H9 (cell line): Measurements from ENCODE around the gene EPB41L5. TPM values are rescaled to one million over a fixed set of nuclear protein-coding genes. Genes with fewer than 3 reads are reported as not detected.

ENCODE experiments used
- DNase-seq: peaks from one replicate; pipeline ENCODE4 v3.0.0-alpha.2; 2017
- H2AFZ ChIP-seq: one replicate; pipeline ENCODE4 v1.6.1; 2013; ENCODE audit warnings: mild to moderate bottlenecking, low read length, control low read depth, moderate library complexity
- H2AK5ac ChIP-seq: 2 replicates; pipeline ENCODE4 v1.6.1; 2013; ENCODE audit warnings: low read length, control low read depth, mixed read lengths; ENCODE audit not compliant: insufficient read length
- H2BK120ac ChIP-seq: one replicate; pipeline ENCODE4 v1.6.1; 2013; ENCODE audit warnings: low read depth, mild to moderate bottlenecking, low read length, control low read depth, inconsistent platforms; ENCODE audit not compliant: poor library complexity, severe bottlenecking
- H2BK12ac ChIP-seq: 2 replicates; pipeline ENCODE4 v1.6.1; 2013; ENCODE audit warnings: low read length, control low read depth, mixed read lengths, low read depth; ENCODE audit not compliant: insufficient read length
- H2BK15ac ChIP-seq: 2 replicates; pipeline ENCODE4 v1.6.1; 2013; ENCODE audit warnings: low read depth, low read length, control low read depth
- H2BK20ac ChIP-seq: one replicate; pipeline ENCODE4 v1.6.1; 2013; ENCODE audit warnings: low read depth, mild to moderate bottlenecking, low read length, control low read depth, inconsistent platforms; ENCODE audit not compliant: poor library complexity, severe bottlenecking
- H2BK5ac ChIP-seq: 2 replicates; pipeline ENCODE4 v1.6.1; 2013; ENCODE audit warnings: low read length, control low read depth, mixed read lengths; ENCODE audit not compliant: insufficient read length
- H3K14ac ChIP-seq: 2 replicates; pipeline ENCODE4 v1.6.1; 2013; ENCODE audit warnings: low read length, control low read depth; ENCODE audit not compliant: insufficient read depth
- H3K18ac ChIP-seq: 2 replicates; pipeline ENCODE4 v1.6.1; 2013; ENCODE audit warnings: low read depth, mild to moderate bottlenecking, mixed read lengths, low read length, control low read depth; ENCODE audit not compliant: insufficient read length
- H3K23ac ChIP-seq: 2 replicates; pipeline ENCODE4 v1.6.1; 2013; ENCODE audit warnings: low read length, control low read depth, mixed read lengths, low read depth; ENCODE audit not compliant: insufficient read length
- H3K23me2 ChIP-seq: 2 replicates; pipeline ENCODE4 v1.6.1; 2013; ENCODE audit warnings: low read depth, mild to moderate bottlenecking, mixed read lengths, low read length, control low read depth; ENCODE audit not compliant: insufficient read length, poor library complexity, severe bottlenecking
- H3K27ac ChIP-seq: 2 replicates; pipeline ENCODE4 v1.5.1; 2013; ENCODE audit warnings: low read length, control low read depth, mixed read lengths, low read depth; ENCODE audit not compliant: insufficient read length
- H3K27me3 ChIP-seq: 2 replicates; pipeline ENCODE4 v1.6.1; 2013; ENCODE audit warnings: low read length, control low read depth, inconsistent platforms; ENCODE audit not compliant: insufficient read depth
- H3K4ac ChIP-seq: 2 replicates; pipeline ENCODE4 v1.6.1; 2013; ENCODE audit warnings: low read depth, mild to moderate bottlenecking, control low read depth, inconsistent platforms, low read length, moderate library complexity
- H3K4me1 ChIP-seq: 2 replicates; pipeline ENCODE4 v1.6.1; 2013; ENCODE audit warnings: low read length, control low read depth, inconsistent platforms; ENCODE audit not compliant: insufficient read depth
- H3K4me2 ChIP-seq: 2 replicates; pipeline ENCODE4 v1.6.1; 2013; ENCODE audit warnings: low read length, control low read depth, mixed read lengths; ENCODE audit not compliant: insufficient read length, insufficient read depth
- H3K56ac ChIP-seq: 2 replicates; pipeline ENCODE4 v1.6.1; 2013; ENCODE audit warnings: low read depth, mild to moderate bottlenecking, mixed read lengths, low read length, control low read depth; ENCODE audit not compliant: insufficient read length
- H3K79me1 ChIP-seq: 2 replicates; pipeline ENCODE4 v1.6.1; 2013; ENCODE audit warnings: low read depth, mild to moderate bottlenecking, moderate library complexity, low read length, control low read depth, inconsistent platforms; ENCODE audit not compliant: insufficient read depth, poor library complexity, severe bottlenecking
- H3K79me2 ChIP-seq: 2 replicates; pipeline ENCODE4 v1.6.1; 2013; ENCODE audit warnings: low read length, control low read depth, inconsistent platforms; ENCODE audit not compliant: insufficient read depth
- H3K9ac ChIP-seq: 2 replicates; pipeline ENCODE4 v1.6.1; 2013; ENCODE audit warnings: low read length, control low read depth, mixed read lengths; ENCODE audit not compliant: insufficient read length; ENCODE audit errors: extremely low read depth
- H3K9me3 ChIP-seq: one replicate; pipeline ENCODE4 v1.6.1; 2013; ENCODE audit warnings: low read depth, low read length, inconsistent platforms; ENCODE audit not compliant: control insufficient read depth
- H3T11ph ChIP-seq: one replicate; pipeline ENCODE4 v1.6.1; 2013; ENCODE audit warnings: mild to moderate bottlenecking, low read length, control low read depth, inconsistent platforms
- H4K20me1 ChIP-seq: one replicate; pipeline ENCODE4 v1.6.1; 2013; ENCODE audit not compliant: control insufficient read depth, insufficient read length, insufficient read depth
- H4K5ac ChIP-seq: 2 replicates; pipeline ENCODE4 v1.6.1; 2013; ENCODE audit warnings: low read depth, mild to moderate bottlenecking, mixed read lengths, low read length, control low read depth; ENCODE audit not compliant: insufficient read length
- H4K8ac ChIP-seq: replicated peaks from 2 replicates; pipeline ENCODE4 v1.6.1; 2013; ENCODE audit warnings: low read length, control low read depth, mixed read lengths, low read depth; ENCODE audit not compliant: insufficient read length
- H4K91ac ChIP-seq: 2 replicates; pipeline ENCODE4 v1.6.1; 2013; ENCODE audit warnings: low read depth, mild to moderate bottlenecking, moderate library complexity, mixed read lengths, low read length, control low read depth; ENCODE audit not compliant: insufficient read length
- H3K27ac Mint-ChIP-seq, 3 experiments: 2 replicates in 2 of 3; 3 replicates in 1 of 3; pipeline ENCODE4 v1.8.0; 2020 to 2021; ENCODE audit warnings: mixed read lengths in 3 of 3, mild to moderate bottlenecking in 1 of 3, moderate library complexity in 1 of 3
- H3K27me3 Mint-ChIP-seq: 2 replicates; pipeline ENCODE4 v1.8.0; 2021; ENCODE audit warnings: low read depth, mild to moderate bottlenecking, moderate library complexity, mixed read lengths
- H3K36me3 Mint-ChIP-seq, 3 experiments: 2 replicates in 2 of 3; 3 replicates in 1 of 3; pipeline ENCODE4 v1.8.0; 2020 to 2021; ENCODE audit warnings: low read depth in 3 of 3, mixed read lengths in 3 of 3; ENCODE audit not compliant: insufficient read depth in 1 of 3
- H3K4me1 Mint-ChIP-seq, 2 experiments: 2 replicates each; pipeline ENCODE4 v1.8.0; 2020; ENCODE audit warnings: mixed read lengths in 2 of 2
- H3K4me3 Mint-ChIP-seq, 2 experiments: 2 replicates in 1 of 2; 3 replicates in 1 of 2; pipeline ENCODE4 v1.8.0; 2020 to 2021; ENCODE audit warnings: mild to moderate bottlenecking in 2 of 2, mixed read lengths in 2 of 2, moderate library complexity in 1 of 2
- H3K9me3 Mint-ChIP-seq, 2 experiments: 2 replicates in 1 of 2; 3 replicates in 1 of 2; pipeline ENCODE4 v1.8.0; 2020; ENCODE audit warnings: mild to moderate bottlenecking in 2 of 2, mixed read lengths in 2 of 2, moderate library complexity in 1 of 2
- CTCF ChIP-seq: fragments of 200-600 bp; sonication (generic); conservative IDR thresholded peaks from 3 replicates; pipeline ENCODE4 v1.8.0; 2021; ENCODE audit warnings: antibody characterized with exemption, mild to moderate bottlenecking
- WGBS: extraction: QIAGEN DNeasy Blood & Tissue Kit; methylation state at CpG from one replicate; pipeline ENCODE4 v1.1.7; 2013; ENCODE audit warnings: missing lambda C conversion rate, low lambda C conversion rate, mixed read lengths; ENCODE audit not compliant: insufficient read length; ENCODE audit errors: extremely low coverage; 5-methylcytosine and 5-hydroxymethylcytosine counted together
- total RNA-seq: library from RNA; stranded (reverse); gene quantifications from 2 replicates; pipeline ENCODE4 v1.2.1, GENCODE V29; 2021

EPB41L5 gene
- total RNA-seq, 1 experiment from 2014 or later, result 40.4 TPM

GRCh38 chr2:120132691-120133090 lies 119.8 kb downstream of the EPB41L5 start:
- no peak overlapping the region for H3K23ac ChIP-seq
- no peak overlapping the region for H2BK12ac ChIP-seq
- Mint-ChIP-seq H3K27me3 (no peaks in the 10 kb centered on the region), H3K4me3 (no peak overlapping the region), H3K27ac (no peak overlapping the region), H3K9me3 (peaks cover 3 to 9% of the 10 kb centered on the region in 2 experiments; a peak in 4 of 5 replicates), H3K36me3 (peaks cover 25 to 47% (median 33%) of the 10 kb centered on the region in 3 experiments), H3K4me1 (peaks cover 6 to 13% of the 10 kb centered on the region in 2 experiments)
- no peak overlapping the region for H3K14ac ChIP-seq
- no peak overlapping the region for H3K4me2 ChIP-seq
- H3K4ac ChIP-seq, result no peak overlapping the region
- peaks cover 6% of the 10 kb centered on the region; the same call in 1 of the 2 replicates for H3K4me1 ChIP-seq
- H3K23me2 ChIP-seq, result no peaks in the 10 kb centered on the region
- WGBS, result no CpG with 5 or more reads among the region's 1 CpG
- no peak overlapping the region for H2BK120ac ChIP-seq
- H2AK5ac ChIP-seq, result no peak overlapping the region
- no peaks in the 10 kb centered on the region for H3K79me2 ChIP-seq
- H4K20me1 ChIP-seq, result no peaks in the 10 kb centered on the region
- H2BK15ac ChIP-seq, result no peak overlapping the region
- H3T11ph ChIP-seq, result no peak overlapping the region
- no peaks in the 10 kb centered on the region for H3K9me3 ChIP-seq
- H2BK20ac ChIP-seq, result no peak overlapping the region
- DNase-seq, result no peak
- no peak overlapping the region for H2BK5ac ChIP-seq
- H3K56ac ChIP-seq, result no peak overlapping the region
- no peaks in the 10 kb centered on the region for H3K79me1 ChIP-seq
- no peak overlapping the region for H3K9ac ChIP-seq
- no peak for TF ChIP-seq CTCF
- no peak overlapping the region for H4K8ac ChIP-seq
- H3K18ac ChIP-seq, result no peak overlapping the region
- H4K91ac ChIP-seq, result no peak overlapping the region
- H3K27me3 ChIP-seq, result no peaks in the 10 kb centered on the region
- H4K5ac ChIP-seq, result no peak overlapping the region
- no peak overlapping the region for H2AFZ ChIP-seq
- no peak overlapping the region for H3K27ac ChIP-seq
